Sigmoid colon (tissue), 7 donors: ENCODE data around the gene GPR17. TPM values are rescaled to one million over a fixed set of nuclear protein-coding genes. Genes with fewer than 3 reads are reported as not detected.

Experiments
- DNase-seq: peaks from one replicate; pipeline ENCODE4 v3.0.0-alpha.2; 2019
- H3K27ac ChIP-seq, 4 donors: fragments of 200-600 bp; sonication (generic); one replicate each; pipeline ENCODE4 v1.5.1; 2016 to 2019; ENCODE audit warnings: mild to moderate bottlenecking in 1 of 4
- H3K27me3 ChIP-seq, 3 donors: fragments of 200-600 bp; sonication (generic); one replicate each; pipeline ENCODE4 v1.5.1; 2019; ENCODE audit warnings: mild to moderate bottlenecking in 1 of 3
- H3K36me3 ChIP-seq, 4 donors: fragments of 200-600 bp; sonication (generic); one replicate each; pipeline ENCODE4 v1.5.1; 2016 to 2019
- H3K4me1 ChIP-seq, 4 donors: fragments of 200-600 bp; sonication (generic); one replicate each; pipeline ENCODE4 v1.5.1; 2017 to 2019
- H3K4me3 ChIP-seq, 4 donors: fragments of 200-600 bp; sonication (generic); one replicate each; pipeline ENCODE4 v1.5.1; 2017 to 2019; ENCODE audit warnings: mild to moderate bottlenecking in 2 of 4, moderate library complexity in 1 of 4
- H3K9me3 ChIP-seq, 4 donors: fragments of 200-600 bp in 3 of 4; sonication (generic) in 3 of 4; one replicate each; pipeline versions ENCODE4 v1.5.1 to v1.6.1; 2013 to 2019
- CTCF ChIP-seq, 4 experiments: fragments of 450-650 bp in 3 of 4; fragments of 200-600 bp in 1 of 4; IDR thresholded peaks; one replicate each; pipeline ENCODE4 v1.5.1; 2016 to 2019; ENCODE audit warnings: antibody characterized with exemption in 4 of 4, mild to moderate bottlenecking in 3 of 4, moderate library complexity in 2 of 4
- EP300 ChIP-seq, 4 donors: sonication (generic); formaldehyde crosslinking; IDR thresholded peaks; one replicate each; pipeline ENCODE4 v1.6.1; 2017; ENCODE audit warnings: antibody characterized with exemption in 4 of 4
- POLR2A ChIP-seq, 2 donors: fragments of 450-650 bp; IDR thresholded peaks; one replicate each; pipeline ENCODE4 v1.6.1; 2016; ENCODE audit warnings: antibody characterized with exemption in 2 of 2, mild to moderate bottlenecking in 2 of 2, moderate library complexity in 2 of 2
- POLR2AphosphoS5 ChIP-seq, 4 donors: sonication (generic); formaldehyde crosslinking; IDR thresholded peaks; one replicate each; pipeline ENCODE4 v1.6.1; 2017; ENCODE audit warnings: antibody characterized with exemption in 4 of 4
- WGBS, 2 donors: extraction: QIAGEN DNeasy Blood & Tissue Kit; methylation state at CpG; one replicate each; pipeline ENCODE4 v1.1.7; 2013; 5-methylcytosine and 5-hydroxymethylcytosine counted together
- intact Hi-C: fragments of 100-400 bp; cut with DNase I; formaldehyde crosslinking; loops from one replicate; pipeline ENCODE4 v1.15.1; 2023
- polyA plus RNA-seq, 3 donors: library from polyadenylated mRNA; stranded (reverse); fragments of 200-250 nt; gene quantifications; one replicate each; pipeline ENCODE4 v1.2.3, GENCODE V29; 2013
- total RNA-seq, 4 donors: library from RNA; depleted of rRNA; stranded (reverse); fragments of >200 nt; gene quantifications; one replicate each; pipeline ENCODE4 v1.1.0, GENCODE V29; 2016
- donor health status: healthy with polysubstance abuse.
- donor health status: Bipolar disorder and iron deficiency.
- donor health status: healthy.

Gene GPR17
- total and polyA plus RNA-seq, 7 donors = 0.36 to 1.4 (median 0.60) TPM; not detected in 2

GRCh38 chr2:127665267-127665893 is 19.4 kb downstream of the GPR17 start:
- DNase-seq = peak; percentile 55
- peak overlapping the region; percentile 86 to 97 (median 92) for H3K27ac ChIP-seq
- intact Hi-C loops = no loop called here
- no peaks in the 10 kb centered on the region for H3K27me3 ChIP-seq
- no peaks in the 10 kb centered on the region for H3K9me3 ChIP-seq
- H3K36me3 ChIP-seq = peaks cover 0 to 9% (median 4%) of the 10 kb centered on the region in 4 donors
- no peak for TF ChIP-seq POLR2A (IDR thresholded peaks at IDR 0.05)
- TF ChIP-seq CTCF (IDR thresholded peaks at IDR 0.05) = no peak
- TF ChIP-seq EP300 (IDR thresholded peaks at IDR 0.05) = no peak
- TF ChIP-seq POLR2AphosphoS5 (IDR thresholded peaks at IDR 0.05) = no peak
- WGBS, 2 donors = 87 to 90% methylated on average over 8 of the region's 8 CpGs
- H3K4me3 ChIP-seq = peak overlapping the region; percentile 26 to 52 (median 44)
- H3K4me1 ChIP-seq = peaks cover 0 to 94% (median 90%) of the 10 kb centered on the region in 4 donors

DNA sequence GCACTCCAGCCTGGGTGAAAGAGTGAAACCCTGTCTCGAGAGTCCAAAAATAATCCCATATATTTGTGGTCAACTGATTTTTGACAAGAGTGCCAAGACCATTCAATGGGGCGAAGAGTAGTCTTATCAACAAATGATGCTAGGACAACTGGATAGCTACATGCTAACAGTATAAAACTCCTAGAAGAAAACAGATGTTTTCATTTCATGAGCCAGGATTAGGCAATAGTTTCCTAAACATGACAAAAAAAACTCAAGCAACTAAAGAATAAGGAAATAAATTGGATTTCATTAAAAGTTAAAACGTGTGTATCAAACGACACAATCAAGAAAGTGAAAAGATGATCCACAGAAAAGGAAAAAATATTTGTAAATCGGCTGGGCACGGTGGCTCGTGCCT is 23.1 kb downstream of the GPR17 start:
- DNase-seq = no peak
- H3K4me1 ChIP-seq = peaks cover 0 to 92% (median 76%) of the 10 kb centered on the region in 4 donors
- H3K36me3 ChIP-seq = peaks cover 0 to 6% (median 0%) of the 10 kb centered on the region in 4 donors
- 81 to 83% methylated on average over 7 of the region's 7 CpGs for WGBS, 2 donors
- intact Hi-C loops = no loop called here
- no peak overlapping the region for H3K4me3 ChIP-seq
- H3K27ac ChIP-seq = peak overlapping the region; percentile 47 to 97 (median 96)
- no peaks in the 10 kb centered on the region for H3K9me3 ChIP-seq
- TF ChIP-seq EP300 (IDR thresholded peaks at IDR 0.05) (no peak), POLR2A (IDR thresholded peaks at IDR 0.05) (no peak), CTCF (IDR thresholded peaks at IDR 0.05) (no peak), POLR2AphosphoS5 (IDR thresholded peaks at IDR 0.05) (peak in 1 of 4 donors; percentile 18)
- H3K27me3 ChIP-seq = no peaks in the 10 kb centered on the region

DNA sequence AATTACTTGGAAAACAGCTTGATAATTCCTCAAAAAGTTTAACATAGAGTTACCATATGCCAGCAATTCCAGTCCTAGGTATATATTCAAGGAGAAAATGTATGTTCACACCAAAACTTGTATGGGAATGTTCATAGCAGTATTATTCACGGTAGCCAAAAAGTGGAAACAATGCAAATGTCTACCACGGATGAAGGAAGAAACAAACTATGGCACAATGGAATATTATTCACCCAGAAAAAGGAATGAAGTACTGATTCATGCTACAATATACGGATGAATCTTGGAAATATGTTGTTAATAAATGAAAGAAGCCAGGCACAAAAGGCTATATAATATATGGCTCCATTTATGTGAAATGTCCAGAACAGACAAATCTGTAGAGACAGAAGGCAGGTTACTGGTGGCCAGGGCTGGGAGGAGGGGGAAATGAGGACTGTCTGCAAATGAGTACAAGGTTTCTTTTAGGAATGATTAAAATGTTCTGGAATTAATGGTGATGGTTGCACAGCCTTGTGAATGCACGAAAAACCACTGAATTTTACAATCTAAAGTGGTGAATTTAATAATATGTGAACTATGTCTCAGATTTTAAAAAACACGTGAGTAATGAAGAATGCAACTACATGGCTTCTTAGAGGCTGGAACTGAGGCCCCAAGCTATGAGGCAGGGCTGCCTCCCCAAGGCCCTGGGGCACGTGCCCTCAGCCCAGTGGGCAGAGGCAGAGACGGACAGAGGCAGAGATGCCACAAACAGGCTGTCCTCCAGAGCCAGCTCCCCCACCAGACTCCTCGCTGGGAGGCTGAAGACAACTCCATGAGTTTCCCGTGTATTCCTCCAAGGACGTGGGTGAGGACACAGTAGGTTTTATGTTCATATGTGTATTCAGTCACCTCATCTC is 24.4 kb downstream of the GPR17 start:
- intact Hi-C loops = no loop called here
- Histone ChIP-seq H3K27me3 (no peaks in the 10 kb centered on the region), H3K4me1 (peaks cover 0 to 80% (median 64%) of the 10 kb centered on the region in 4 donors), H3K4me3 (peak overlapping the region; percentile 5 to 90 (median 80)), H3K27ac (peak overlapping the region; percentile 96 to 97 (median 97)), H3K9me3 (no peaks in the 10 kb centered on the region), H3K36me3 (peaks cover 0 to 6% (median 0%) of the 10 kb centered on the region in 4 donors)
- TF ChIP-seq EP300 (IDR thresholded peaks at IDR 0.05) (no peak), POLR2A (IDR thresholded peaks at IDR 0.05) (no peak), CTCF (IDR thresholded peaks at IDR 0.05) (no peak), POLR2AphosphoS5 (IDR thresholded peaks at IDR 0.05) (no peak)
- WGBS, 2 donors = 66 to 81% methylated on average over 10 of the region's 10 CpGs
- DNase-seq = peak; percentile 64

GRCh38 chr2:127670957-127671290 is 25.0 kb downstream of the GPR17 start:
- H3K36me3 ChIP-seq = peaks cover 0 to 6% (median 0%) of the 10 kb centered on the region in 4 donors
- TF ChIP-seq POLR2AphosphoS5 (IDR thresholded peaks at IDR 0.05) (no peak), EP300 (IDR thresholded peaks at IDR 0.05) (no peak), POLR2A (IDR thresholded peaks at IDR 0.05) (no peak), CTCF (IDR thresholded peaks at IDR 0.05) (no peak)
- intact Hi-C loops = no loop called here
- DNase-seq = peak; percentile 66
- H3K27me3 ChIP-seq = no peaks in the 10 kb centered on the region
- H3K4me3 ChIP-seq = peak overlapping the region; percentile 5 to 90 (median 80)
- H3K4me1 ChIP-seq = peaks cover 0 to 79% (median 62%) of the 10 kb centered on the region in 4 donors
- peak overlapping the region; percentile 96 to 97 (median 97) for H3K27ac ChIP-seq
- no peaks in the 10 kb centered on the region for H3K9me3 ChIP-seq
- WGBS, 2 donors = 51 to 86% methylated on average over 5 of the region's 5 CpGs
